ENCODE data around the gene D2HGDH.
"Not testable (repeated sequence)": the region's sequence is repeated elsewhere in the genome, so short reads cannot be mapped to it uniquely, and the experiment has no call there.

D2HGDH gene

DNA sequence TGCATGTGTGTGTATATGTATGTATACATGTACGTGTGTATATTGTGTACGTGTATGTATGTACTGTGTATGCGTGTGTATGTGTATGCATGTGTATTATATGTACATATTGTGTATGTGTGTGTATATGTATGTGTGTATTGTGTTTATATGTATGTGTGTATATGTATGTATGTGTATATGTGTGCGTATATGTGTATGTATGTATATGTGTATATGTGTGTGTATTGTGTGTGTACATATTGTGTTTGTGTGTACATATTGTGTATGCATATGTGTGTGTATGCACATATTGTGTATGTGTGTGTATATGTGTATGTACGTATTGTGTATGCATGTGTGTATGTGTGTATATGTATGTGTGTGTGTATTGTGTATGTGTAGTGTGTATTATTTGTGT is 59.0 kb downstream of the D2HGDH start:
- no peak for DNase-seq (ENCODE audit: low read depth in 3 of 3)

DNA sequence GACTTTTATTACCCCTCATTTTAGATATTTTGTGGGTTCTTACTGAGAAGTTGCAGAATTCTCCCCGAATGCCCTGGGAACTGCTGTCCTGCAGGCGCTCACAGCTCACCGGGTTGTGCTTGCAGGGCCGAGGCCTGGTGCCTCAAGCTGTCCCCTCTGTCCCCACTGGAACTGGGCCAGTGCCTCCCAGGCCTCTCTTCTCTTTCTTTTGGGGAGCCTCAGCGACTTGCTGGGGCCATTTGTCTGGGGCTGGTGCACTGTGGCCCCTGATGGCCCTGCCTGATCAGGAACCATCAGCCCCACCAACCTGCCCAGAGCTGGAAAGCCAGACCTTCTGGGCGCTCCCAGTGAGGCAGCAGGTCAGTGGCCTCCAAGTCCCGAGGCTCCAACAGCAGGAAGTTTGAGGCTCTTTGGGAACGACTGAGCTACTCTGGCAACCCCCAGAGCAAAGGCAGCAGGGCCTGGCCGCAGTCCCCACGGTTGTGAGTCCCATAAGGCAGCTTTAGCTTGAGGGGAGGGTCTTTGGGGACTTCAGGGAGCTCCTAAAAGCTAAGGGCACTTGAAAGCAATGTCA is 59.9 kb downstream of the D2HGDH start:
- DNase-seq (ENCODE audit: low read depth in 3 of 3), result no peak

DNA sequence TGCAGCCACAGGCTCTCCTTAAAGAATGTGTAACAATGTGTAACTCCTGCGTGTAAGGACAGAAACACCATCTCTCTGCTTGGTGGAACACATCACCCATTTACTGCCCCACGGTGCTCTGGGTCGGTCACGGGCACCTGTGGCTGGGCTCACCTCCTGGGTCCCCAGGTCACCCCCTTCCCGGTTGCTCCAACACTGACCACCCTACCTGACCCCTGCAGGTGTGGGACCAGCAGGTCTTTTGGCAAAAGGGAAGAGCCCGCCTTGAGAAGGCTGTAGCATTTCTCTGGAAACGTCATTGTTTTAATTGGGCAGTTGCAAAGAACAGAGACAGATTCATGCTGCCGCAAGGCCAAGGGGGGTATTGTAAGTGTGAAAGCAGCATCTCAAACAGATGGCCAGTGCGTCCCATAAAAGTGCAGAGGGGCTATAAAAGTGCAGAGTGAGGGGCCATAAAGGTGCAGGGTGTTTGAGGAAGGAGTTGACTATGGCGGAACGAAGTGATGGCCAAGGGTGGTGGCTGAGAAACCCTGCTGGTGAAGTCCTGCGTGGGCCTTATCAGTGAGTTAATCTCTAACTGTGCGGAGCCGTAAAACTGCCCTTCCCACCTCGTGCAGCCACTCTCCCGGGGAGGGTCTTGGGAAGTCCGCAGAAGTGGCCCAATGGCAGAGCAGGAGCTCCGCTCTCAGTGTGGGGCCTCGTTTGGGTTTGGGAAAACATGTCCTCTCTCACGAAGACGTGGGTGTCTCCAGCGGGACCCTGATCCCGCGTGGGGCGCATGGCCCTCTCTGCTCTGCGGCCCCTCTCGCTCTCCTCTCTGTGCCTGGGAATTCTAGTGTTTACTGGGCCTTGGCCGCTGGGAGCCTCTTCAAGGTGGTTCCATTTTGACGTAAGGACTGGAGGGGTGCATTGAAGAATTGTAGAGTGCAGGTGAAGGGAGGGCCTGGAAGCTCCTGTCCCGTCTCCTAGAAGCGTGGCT is 60.9 kb downstream of the D2HGDH start:
- no peak for DNase-seq (ENCODE audit: low read depth in 3 of 3)

DNA sequence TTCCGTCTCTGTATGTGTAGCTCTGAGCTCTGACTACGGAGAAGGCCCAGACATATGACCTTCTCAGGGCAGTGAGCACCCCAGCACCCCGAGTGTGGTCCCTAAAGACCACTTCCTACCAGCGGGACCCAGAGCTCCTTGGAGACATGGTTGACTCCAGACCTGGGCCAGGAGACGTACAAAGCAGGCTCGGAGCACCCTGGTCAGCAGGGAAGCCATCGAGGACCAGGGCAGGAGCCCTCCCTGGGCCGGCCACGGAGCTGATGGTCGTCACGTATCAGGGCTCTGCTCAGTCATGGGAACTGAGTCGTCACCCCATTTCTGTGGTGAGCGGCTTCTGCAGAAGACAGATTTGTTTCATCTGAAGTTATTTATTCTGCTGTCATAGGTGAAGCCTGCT is 61.8 kb downstream of the D2HGDH start:
- no peak for DNase-seq (ENCODE audit: low read depth in 3 of 3)

DNA sequence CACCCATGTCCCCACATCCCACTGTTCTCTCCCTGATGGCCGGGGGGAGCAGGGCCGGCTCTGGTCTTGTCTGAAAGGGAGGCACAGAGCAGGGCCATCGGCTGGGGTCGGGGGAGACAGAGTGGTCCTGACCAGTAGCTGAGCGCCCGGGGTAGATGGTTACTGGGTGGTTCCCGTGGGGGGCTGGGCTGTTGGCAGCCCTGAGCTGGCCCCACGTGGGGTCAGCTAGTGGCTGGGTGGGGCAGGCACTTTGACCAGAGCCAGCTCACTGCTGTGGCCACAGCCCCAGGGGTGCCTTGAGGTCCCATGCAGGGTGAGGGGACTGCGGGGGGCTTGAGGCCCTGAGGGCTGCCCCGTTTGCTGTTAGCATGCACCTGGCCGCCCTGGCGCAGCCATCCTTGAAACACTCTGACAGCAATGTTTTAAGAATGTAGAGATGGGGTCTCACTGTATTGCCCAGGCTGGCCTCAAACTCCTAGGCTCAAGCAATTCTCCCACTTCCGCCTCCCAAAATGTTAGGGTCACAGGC is 62.2 kb downstream of the D2HGDH start:
- DNase-seq (ENCODE audit: low read depth in 3 of 3), result no peak

DNA sequence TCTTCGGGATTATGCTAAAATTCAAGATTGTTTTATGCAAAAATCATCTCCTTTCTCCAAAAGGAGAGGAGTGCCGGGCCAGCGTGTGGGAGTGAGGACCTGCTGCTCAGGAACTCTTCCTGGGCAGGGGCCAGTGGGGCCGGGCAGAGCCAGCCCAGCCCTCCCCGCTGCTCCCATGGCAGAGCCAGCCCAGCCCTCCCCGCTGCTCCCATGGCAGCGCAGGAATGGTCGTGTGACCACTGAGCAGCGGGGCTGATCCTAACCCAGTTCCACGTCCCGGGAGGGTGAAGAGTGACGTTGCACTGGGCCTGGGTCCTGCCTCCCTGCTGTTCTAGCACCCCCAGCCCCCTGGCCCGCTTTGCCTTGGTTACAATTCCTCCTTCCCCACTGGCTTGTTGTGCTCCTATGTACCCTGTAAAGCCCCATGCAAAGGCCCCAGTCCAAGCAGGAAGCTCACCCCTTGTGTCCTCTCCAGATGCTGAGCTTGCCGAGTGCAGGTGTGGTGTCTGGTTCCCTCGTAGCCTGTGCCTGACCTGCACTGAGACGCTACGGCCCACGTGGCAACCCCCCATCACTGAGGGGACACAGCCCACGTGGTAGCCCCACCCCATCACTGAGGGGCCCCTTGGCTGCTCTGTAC is 63.1 kb downstream of the D2HGDH start:
- no peak for DNase-seq (ENCODE audit: low read depth in 3 of 3)

DNA sequence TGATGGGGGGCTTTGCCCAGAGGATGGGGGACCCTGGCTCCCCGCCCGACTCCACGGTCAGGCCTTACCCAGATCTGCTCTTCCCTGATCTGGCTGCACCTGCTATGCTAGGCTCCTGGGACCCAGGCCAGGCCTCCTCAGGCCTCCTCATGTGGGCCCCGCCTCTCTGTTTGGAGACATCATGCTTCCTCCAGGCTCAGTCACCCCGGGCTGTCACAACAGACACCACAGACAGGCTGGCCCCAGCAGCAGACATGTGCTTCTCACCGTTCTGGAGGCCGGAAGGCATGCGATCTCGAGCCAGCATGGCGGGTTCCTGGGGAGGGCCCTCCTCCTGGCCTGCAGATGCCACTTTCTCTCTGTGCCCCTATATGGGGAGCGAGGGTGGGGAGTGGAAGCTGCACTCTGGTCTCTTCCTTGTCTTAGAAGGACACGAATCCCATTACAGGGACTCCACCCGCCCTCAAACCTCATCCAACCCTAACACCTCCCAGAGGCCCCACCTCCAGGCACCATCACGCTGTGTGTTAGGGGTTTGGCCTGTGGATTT is 63.7 kb downstream of the D2HGDH start:
- no peak for DNase-seq (ENCODE audit: low read depth in 3 of 3)

DNA sequence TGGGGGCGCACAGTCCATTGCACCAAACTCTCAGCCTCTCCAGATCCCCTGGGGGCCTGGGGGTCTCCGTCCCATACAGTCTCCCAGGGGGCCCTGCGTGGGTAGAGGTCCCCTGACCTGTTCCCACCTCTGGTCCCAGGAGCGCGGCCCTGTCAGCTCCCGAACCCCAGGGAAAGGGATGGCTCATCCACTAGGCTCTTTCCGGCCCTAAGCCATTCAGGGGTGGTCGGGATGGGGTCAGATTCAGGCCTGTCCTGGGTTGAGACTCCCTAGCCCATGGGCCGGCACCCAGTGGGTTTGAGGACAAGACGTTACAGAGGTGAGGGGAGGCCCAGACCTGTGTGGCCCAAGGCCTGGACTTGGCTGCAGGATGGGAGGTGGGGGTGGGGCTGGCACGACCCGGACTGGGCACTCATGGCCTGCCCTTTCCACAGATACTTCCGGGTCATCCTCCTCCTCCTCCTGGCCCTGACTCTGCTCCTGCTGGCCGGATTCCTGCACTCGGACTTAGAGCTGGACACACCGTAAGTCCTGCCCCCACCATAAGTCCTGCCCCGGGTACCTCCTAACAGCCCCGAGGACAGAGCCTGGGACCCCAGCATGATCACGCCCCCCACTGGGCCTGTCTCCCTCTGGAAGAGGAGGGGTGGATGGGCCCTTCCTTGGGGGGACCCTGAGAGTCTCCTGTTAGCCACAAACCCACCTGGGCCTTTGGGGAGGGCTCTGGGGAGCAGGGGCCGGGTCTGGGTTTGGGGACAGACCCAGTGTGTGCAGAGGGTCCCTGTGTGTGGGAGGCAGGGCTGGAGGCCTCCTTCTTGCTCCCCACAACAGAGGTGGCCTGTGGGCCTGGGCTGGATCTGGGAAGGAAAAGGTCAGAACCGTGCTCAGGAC is 64.4 kb downstream of the D2HGDH start:
- DNase-seq (ENCODE audit: low read depth in 3 of 3), result no peak

DNA sequence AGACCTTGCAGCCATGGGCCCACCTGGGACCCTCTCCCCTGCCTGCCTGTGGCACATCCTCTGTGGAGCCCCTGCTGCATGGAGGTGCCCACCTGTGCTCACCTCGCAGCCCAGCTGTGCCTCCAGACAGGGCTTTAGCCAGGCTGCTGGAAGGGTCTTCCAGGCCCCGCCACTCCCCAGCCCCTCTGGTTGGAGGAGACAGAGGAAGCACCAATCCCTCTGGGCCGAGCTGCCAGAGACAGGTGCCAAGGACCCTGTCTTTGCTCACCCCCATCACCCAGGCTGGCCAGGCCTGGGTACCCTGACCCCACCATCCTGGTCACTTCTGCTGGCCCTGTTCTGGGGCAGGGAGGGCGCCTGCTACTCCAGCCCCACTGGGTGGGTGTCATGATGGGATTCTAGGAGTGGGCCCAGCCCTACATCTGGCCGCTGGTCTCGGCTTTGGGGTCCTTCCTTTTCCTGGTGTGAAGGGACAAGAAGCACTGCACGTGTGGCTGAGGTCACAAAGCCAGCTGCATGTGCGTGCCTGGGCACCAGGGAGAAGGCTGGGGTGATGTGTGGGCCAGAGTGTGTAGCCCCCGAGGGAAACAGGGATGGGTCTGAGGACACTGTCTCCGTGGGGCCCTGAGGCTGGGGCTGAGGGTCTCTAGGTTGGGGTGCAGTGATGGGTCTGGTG is 65.2 kb downstream of the D2HGDH start:
- no peak for DNase-seq (ENCODE audit: low read depth in 3 of 3)

DNA sequence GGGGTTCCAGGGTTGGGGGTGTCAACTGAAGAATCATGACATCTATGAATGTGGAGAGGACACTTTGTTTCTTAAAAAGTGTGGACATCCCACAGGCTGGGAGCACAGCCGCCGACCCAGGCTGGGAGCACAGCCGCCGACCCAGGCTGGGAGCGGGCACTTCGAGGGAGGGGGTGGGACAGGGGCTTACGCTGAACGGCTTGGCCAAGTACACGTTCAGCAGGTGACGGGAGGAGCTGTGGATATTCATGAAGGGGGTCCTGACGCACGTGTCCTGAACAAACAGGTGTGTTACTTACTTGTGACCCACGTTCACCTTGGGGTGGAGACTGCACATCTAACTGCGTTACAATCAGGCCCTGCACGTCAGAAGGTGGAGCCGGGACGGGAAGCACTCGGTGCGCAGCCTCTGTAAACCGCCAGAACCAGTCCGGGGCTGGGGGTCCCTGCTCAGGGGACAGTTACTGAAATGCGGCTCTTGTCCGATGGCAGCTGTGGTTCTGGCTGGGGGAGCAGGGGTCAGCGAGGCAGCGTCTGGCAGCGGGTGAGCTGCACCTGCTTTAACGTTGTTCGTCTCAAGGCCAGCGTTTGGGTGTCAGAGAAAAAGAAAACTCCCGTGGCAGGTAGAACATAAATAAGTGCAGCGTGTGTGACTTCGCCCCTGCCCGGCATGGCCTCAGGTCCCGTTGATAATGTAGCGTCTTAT is 65.9 kb downstream of the D2HGDH start:
- DNase-seq (ENCODE audit: low read depth in 3 of 3), result not testable (repeated sequence)

DNA sequence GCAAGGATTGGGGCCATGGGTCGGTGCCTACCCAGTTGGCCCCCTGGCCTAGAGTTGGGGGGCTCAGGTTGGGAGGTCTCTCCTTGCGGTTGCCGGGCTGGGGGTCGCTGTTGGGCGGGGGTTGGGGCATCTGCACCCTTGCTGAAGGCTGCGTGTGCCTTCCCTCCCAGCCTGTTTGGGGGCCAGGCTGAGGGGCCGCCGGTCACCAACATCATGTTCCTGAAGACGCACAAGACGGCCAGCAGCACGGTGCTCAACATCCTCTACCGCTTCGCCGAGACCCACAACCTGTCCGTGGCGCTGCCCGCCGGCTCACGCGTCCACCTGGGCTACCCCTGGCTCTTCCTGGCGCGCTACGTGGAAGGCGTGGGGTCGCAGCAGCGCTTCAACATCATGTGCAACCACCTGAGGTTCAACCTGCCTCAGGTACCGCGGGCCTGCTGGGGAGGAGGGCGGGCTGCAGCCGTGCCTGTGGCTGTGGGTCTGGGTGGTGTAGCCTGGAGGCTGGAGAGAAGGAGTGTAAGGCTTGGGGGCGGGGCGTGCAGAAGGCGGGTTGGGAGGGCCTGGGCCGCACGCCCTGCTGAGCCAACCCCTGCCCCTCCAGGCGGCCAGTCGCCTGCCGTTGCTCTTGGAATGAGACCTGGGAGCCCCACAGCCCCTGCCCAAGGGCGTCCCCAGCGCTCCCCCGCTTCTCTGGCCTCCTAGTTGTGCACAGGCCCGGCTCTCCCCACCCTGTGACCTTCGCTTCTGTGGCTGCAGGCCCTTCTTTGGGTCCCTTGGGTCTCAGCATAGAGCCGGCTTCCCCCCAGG is 67.4 kb downstream of the D2HGDH start:
- no peak for DNase-seq (ENCODE audit: low read depth in 3 of 3)

DNA sequence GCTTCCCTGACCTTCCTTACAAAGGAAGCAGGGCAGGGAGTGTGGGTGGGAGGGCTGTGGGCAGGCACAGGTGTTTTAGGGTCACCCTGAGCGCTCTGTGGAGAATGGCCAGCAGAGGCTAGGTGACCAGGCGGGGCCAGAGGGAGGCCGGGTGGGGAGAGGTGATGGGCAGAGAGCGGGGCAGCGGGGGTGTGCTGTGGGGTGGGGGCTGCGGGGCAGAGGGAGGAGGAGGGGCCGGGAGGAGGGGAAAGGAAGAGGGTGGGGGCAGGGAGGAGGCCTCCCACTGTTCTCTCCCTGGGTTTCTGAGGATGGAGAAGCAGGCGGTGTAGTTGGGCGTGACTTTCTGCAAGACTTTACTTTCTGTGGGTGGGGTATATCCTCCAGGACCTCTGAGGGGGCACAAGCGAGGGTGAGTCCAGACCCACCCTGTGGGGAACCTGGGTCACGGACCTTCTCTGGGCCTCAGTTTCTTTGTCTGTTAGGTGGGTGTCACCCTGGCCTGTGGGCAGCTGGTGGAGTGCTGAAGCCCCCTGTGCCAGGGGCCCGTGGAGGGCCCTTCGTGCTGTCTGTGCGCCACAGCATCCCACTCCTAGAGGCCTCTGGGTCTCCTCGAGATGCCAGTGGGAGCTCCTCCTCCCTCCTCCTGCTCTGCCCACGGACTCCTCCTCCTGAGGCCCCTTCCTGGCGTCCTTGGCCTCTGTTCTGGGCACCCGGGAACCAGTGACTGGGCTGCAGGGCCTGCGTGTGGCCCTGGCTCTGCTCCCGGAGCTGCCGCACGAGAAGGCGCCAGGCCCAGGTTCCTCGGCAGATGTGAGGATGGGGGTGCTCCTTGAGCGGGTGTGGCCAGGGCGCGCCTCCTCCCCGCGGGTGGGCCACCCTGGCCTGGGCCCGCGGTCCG is 68.2 kb downstream of the D2HGDH start:
- no peak for DNase-seq (ENCODE audit: low read depth in 3 of 3)

DNA sequence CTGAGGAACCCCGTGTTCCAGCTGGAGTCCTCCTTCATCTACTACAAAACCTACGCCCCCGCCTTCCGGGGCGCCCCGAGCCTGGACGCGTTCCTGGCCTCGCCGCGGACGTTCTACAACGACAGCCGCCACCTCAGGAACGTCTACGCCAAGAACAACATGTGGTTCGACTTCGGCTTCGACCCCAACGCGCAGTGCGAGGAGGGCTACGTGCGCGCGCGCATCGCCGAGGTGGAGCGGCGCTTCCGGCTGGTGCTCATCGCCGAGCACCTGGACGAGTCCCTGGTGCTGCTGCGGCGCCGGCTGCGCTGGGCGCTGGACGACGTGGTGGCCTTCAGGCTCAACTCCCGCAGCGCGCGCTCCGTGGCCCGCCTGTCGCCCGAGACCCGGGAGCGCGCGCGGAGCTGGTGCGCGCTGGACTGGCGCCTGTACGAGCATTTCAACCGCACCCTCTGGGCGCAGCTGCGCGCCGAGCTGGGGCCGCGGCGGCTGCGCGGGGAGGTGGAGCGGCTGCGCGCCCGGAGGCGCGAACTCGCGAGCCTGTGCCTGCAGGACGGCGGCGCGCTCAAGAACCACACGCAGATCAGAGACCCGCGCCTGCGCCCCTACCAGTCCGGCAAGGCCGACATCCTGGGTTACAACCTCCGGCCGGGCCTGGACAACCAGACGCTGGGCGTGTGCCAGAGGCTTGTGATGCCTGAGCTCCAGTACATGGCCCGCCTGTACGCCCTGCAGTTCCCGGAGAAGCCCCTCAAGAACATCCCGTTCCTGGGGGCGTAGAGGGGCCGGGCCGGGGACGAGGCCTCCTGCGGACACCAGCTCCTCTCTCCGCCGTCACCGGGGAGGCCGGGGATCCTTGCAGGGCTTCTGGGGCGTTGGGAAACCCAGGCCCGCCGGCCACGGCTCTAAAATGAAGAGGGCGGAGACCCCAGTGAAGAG is 69.2 kb downstream of the D2HGDH start:
- DNase-seq (ENCODE audit: low read depth in 3 of 3), result peak in 1 of 3 experiments; percentile 49

DNA sequence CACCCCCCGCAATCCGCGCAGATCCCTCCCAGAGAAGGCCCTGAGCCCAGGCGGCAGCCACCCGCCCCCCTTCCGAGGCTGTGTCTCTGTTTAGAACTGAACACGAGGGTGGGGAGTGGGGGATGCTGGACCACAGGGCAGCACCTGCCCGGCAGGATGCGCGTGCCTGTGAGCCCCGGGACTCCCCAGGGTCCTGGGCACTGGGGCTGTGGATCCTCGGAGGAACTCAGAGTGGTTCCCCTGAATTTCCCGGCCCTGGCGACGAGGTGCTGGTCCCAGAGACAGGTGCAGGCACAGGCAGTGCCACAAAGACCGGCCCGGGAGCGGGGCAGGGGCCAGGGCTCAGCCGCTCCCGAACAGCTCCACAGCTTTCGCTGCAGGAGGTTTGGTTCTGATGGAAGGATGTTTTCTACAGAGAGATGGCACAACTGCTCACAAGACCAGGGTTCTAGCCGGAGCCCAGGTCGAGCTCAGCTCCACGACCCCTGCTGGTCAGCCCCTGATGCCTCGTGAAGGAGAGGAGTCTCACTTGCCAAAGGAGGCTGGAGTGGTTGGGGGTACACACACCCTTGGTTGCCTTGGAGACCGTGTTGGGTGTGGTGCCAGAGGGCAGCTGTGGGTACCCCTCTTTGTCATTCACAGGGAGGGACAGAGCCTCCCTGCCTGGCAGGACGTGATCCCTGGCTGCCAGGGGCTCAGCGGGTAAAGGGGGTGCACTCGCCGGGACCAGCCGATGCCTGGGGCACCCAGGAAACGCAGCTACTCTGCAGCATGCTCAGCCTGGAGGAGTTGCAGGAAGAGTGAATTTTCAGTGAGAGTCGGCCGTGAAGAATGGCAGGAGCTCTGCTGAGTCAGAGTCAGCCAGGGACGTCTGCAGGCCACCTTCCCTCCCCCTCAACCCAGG is 70.1 kb downstream of the D2HGDH start:
- no peak for DNase-seq (ENCODE audit: low read depth in 3 of 3)

DNA sequence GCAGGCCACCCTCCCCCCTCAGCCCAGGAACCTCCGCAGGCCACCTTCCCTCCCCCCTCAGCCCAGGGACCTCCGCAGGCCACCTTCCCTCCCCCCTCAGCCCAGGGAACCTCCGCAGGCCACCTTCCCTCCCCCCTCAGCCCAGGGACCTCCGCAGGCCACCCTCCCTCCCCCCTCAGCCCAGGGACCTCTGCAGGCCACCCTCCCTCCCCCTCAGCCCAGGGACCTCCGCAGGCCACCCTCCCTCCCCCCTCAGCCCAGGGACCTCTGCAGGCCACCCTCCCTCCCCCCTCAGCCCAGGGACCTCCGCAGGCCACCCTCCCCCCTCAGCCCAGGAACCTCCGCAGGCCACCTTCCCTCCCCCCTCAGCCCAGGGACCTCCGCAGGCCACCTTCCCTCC is 71.8 kb downstream of the D2HGDH start:
- not testable (repeated sequence) for DNase-seq (ENCODE audit: low read depth in 3 of 3)
